Measurements from ENCODE around the gene NDUFS2. TPM values are rescaled to one million over a fixed set of nuclear protein-coding genes. Genes with fewer than 3 reads are reported as not detected.

The NDUFS2 gene
- total and polyA plus RNA-seq, 7 donors = 204 to 336 (median 232) TPM

DNA sequence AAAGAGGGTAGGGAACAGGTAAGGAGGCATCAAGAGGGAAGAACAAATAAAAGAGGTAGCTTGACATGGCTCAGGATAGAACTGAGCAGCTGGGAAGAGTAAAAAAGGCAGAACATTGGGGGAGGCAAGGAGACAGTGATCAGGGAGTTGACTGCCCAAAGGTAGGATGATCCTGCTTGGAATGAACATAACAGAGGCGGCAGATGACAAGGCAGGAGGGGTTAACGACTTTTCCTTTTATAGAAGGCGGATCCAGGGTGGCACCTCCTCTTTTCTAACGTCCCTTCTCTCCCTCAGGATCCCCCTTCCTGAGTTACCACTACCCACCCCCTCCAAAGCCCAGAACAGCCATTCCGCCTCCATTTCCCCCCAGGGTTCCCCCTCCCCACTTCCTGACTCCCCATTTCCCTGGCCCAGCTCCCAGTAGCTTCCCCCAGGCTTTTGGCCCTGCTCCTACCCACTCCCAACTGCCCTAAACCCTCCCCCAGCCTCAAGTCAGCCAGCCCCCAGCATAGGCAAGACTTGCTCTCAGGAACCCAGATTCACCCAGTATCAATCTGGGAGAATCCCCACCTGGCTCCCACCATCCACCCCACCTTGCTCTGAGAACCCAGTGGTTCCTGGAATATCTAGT is 2.5 kb upstream of the NDUFS2 start:
- Histone ChIP-seq H3K27ac (peak overlapping the region; percentile 96), H3K4me3 (no peak overlapping the region), H3K36me3 (ENCODE audit: insufficient read depth in 1 of 2, low read depth in 1 of 2) (peaks cover 0 to 14% of the 10 kb centered on the region in 2 donors), H3K27me3 (ENCODE audit: insufficient read depth in 3 of 3, low read length in 2 of 3) (no peaks in the 10 kb centered on the region), H3K4me1 (peaks cover 30% of the 10 kb centered on the region), H3K9me3 (no peaks in the 10 kb centered on the region)
- DNase-seq (no peak), ATAC-seq (no peak)
- TF ChIP-seq, protein P1, sequence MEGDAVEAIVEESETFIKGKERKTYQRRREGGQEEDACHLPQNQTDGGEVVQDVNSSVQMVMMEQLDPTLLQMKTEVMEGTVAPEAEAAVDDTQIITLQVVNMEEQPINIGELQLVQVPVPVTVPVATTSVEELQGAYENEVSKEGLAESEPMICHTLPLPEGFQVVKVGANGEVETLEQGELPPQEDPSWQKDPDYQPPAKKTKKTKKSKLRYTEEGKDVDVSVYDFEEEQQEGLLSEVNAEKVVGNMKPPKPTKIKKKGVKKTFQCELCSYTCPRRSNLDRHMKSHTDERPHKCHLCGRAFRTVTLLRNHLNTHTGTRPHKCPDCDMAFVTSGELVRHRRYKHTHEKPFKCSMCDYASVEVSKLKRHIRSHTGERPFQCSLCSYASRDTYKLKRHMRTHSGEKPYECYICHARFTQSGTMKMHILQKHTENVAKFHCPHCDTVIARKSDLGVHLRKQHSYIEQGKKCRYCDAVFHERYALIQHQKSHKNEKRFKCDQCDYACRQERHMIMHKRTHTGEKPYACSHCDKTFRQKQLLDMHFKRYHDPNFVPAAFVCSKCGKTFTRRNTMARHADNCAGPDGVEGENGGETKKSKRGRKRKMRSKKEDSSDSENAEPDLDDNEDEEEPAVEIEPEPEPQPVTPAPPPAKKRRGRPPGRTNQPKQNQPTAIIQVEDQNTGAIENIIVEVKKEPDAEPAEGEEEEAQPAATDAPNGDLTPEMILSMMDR (IDR thresholded peaks at IDR 0.05) = no peak
- 47 to 56% (median 51%) methylated on average over 4 to 5 of the region's 5 CpGs for WGBS, 3 donors
- intact Hi-C loops (cut with DNase I) = no loop called here

DNA sequence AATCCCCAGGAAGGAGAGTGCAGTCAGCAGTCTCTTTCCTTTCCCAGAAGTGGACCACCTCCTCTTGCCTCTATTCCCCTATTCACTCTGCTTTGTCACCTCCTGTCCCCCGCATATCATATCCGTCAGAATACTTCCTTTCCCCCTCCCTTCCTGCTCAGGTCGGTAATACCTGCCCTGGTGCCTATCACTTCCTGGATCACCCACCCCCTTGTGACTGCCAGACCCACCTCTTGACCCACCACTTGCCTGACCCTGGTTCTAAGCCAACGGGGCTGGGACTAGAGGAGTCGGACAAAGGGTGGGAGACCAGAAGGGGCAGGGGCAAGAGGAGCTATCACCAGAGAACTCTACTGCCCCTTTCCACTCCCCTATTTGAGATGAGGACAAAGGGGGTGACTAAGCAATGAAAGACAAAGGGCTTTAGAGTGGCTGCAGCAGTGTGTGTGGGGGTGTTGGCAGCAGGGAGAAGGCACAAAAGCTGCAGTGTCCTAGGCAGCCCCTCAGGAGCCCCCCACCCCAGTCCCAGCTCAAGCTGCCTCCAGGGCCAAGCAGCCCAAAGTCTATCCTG is 1.7 kb upstream of the NDUFS2 start:
- Histone ChIP-seq H3K9me3 (no peaks in the 10 kb centered on the region), H3K4me3 (peak overlapping the region; percentile 87), H3K27me3 (ENCODE audit: insufficient read depth in 3 of 3, low read length in 2 of 3) (no peaks in the 10 kb centered on the region), H3K27ac (peak overlapping the region; percentile 96), H3K4me1 (peaks cover 39% of the 10 kb centered on the region), H3K36me3 (ENCODE audit: insufficient read depth in 1 of 2, low read depth in 1 of 2) (peaks cover 0 to 23% of the 10 kb centered on the region in 2 donors)
- 60 to 67% (median 62%) methylated on average over 5 of the region's 5 CpGs for WGBS, 3 donors
- intact Hi-C loops (cut with DNase I) = no loop called here
- TF ChIP-seq, protein P1 (IDR thresholded peaks at IDR 0.05) = no peak
- no peak for ATAC-seq
- DNase-seq = no peak

DNA sequence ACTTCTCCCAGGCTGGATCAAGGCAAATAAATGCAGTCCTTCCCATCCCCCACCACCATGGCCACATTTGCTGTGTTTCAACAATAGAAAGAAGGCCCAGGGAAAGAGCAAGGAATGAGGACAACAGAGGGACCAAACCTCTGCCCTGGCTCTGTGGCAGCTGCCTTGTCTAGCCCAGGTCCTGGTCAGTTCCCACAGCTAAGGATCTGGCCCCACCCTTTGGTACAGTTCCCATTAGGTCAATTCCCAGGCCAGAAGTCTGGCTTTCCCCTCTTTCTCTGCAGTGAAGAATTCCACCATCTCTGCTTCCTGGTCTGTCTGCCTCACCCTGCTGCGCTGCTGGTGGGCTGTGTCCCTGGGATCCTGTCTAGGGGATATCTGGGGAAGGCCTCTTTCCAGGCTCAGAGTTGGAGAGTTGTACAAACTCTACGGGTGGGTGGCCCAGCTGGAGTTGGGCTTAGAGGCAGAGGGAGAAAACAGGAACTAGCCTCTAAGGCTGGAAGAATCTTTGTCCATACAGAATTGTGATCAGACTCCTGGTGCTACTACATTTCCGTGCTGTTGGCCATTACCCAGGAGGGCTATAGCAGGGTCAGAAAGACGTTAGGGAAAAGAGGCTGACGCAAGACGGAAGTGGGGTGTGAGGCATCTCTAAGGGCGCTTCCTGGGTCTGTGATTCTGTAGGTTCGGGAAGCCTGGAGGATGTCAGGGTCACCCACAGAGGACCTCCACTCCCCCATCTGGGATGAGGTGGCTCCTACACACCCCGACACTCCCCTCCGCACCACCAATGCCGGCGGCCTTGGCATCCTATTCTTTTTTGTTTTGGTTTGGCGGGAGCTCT is 953 bp upstream of the NDUFS2 start:
- Histone ChIP-seq H3K27me3 (ENCODE audit: insufficient read depth in 3 of 3, low read length in 2 of 3) (no peaks in the 10 kb centered on the region), H3K36me3 (ENCODE audit: insufficient read depth in 1 of 2, low read depth in 1 of 2) (peaks cover under 1 to 29% of the 10 kb centered on the region in 2 donors), H3K4me3 (peak overlapping the region; percentile 87), H3K27ac (peak overlapping the region; percentile 96), H3K9me3 (no peaks in the 10 kb centered on the region), H3K4me1 (peaks cover 45% of the 10 kb centered on the region)
- intact Hi-C loops (cut with DNase I) = no loop called here
- TF ChIP-seq, protein P1 (IDR thresholded peaks at IDR 0.05) = no peak
- ATAC-seq (peak; percentile 18 to 38 (median 32)), DNase-seq (peak; percentile 49 to 76)
- 26 to 30% (median 29%) methylated on average over 13 of the region's 13 CpGs for WGBS, 3 donors

DNA sequence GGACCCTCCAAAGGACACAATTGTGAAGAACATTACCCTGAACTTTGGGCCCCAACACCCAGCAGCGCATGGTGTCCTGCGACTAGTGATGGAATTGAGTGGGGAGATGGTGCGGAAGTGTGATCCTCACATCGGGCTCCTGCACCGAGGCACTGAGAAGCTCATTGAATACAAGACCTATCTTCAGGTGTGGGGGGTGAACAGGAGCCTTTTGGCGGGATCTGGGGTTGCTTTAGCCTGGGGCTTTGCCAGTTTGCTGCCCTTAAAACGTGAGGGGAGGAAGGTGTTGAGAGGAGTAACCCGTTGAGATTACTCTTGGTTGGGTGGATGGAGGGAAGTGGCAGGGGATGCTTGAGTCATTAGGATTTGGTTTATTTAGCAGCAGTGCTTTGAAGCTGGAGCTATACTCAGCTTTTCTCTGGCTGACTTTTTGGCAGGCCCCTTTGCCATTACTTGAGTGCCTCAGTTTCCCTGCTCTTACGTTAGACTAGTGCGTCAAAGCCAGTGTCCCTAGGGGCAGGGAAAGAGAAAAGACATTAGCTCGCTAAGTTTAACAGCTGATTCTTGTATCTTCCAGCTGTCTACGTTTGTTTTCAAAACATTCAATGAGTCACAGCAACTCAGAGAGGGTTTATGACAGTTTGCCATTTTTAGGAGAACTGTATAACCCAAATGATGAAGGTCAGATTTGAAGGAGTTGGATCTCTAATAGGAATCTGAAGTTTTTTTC is 4.4 kb downstream of the NDUFS2 start:
- TF ChIP-seq, protein P1 (IDR thresholded peaks at IDR 0.05) = no peak
- intact Hi-C loops (cut with DNase I) = loop anchor here in 1 of 2 donors (5.0 kb wide), 1 partner anchor 176 kb away; no protein-coding TSS in a partner anchor
- no peaks in the 10 kb centered on the region for H3K27me3 ChIP-seq (ENCODE audit: insufficient read depth in 3 of 3, low read length in 2 of 3)
- H3K9me3 ChIP-seq = no peaks in the 10 kb centered on the region
- H3K4me1 ChIP-seq = peaks cover 49% of the 10 kb centered on the region
- peak overlapping the region; percentile 32 for H3K4me3 ChIP-seq
- H3K27ac ChIP-seq = peak overlapping the region; percentile 62
- 69 to 74% (median 73%) methylated on average over 12 of the region's 12 CpGs for WGBS, 3 donors
- DNase-seq (no peak), ATAC-seq (no peak)
- H3K36me3 ChIP-seq (ENCODE audit: insufficient read depth in 1 of 2, low read depth in 1 of 2) = peaks cover 15 to 83% of the 10 kb centered on the region in 2 donors

Data from psoas muscle (tissue), 8 donors.